HFF-Myc (cell line): ENCODE results near the gene HOXD10.

Experiments used
- DNase-seq: peaks from one replicate; pipeline ENCODE4 v3.0.0-alpha.2; 2011; ENCODE audit warnings: low read depth; ENCODE audit errors: extremely low read depth
- H3K4me3 ChIP-seq: replicated peaks from 2 replicates; pipeline ENCODE4 v1.5.1; 2011; ENCODE audit warnings: low read depth, mild to moderate bottlenecking, control low read depth, low read length
- CTCF ChIP-seq: IDR thresholded peaks from 2 replicates; pipeline ENCODE4 v1.5.1; 2012; ENCODE audit warnings: mild to moderate bottlenecking, low read depth, low read length, control low read depth; ENCODE audit errors: missing control alignments

The HOXD10 gene

GRCh38 chr2:176110415-176111308 lies 5.9 kb upstream of the HOXD10 start:
- no peak for DNase-seq
- no peak for TF ChIP-seq CTCF
- no peak overlapping the region for H3K4me3 ChIP-seq

DNA sequence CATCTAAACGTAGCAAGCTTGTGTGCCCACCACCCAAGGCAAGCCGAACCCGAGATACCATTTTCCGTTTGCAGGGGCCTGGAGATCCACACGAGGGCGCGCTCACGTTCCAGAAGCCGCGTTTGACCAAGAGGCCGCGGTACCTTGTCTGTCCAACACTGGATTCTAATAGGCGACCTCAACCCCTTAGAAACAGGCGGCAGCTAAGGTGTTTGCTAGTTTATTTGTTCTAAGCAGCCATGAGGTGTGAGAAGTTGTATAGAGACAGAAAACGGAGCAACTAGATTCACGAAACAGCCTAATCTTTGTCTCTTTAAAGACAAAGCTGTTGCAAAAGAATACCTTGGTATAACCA lies 5.3 kb upstream of the HOXD10 start:
- DNase-seq: no peak
- TF ChIP-seq CTCF: peak; percentile 12
- H3K4me3 ChIP-seq: no peak overlapping the region

- H3K4me3 ChIP-seq: no peak overlapping the region
- no peak for TF ChIP-seq CTCF
- no peak for DNase-seq
Observed at GRCh38 chr2:176111846-176112374, 4.7 kb upstream of the HOXD10 start.

- no peak overlapping the region for H3K4me3 ChIP-seq
- TF ChIP-seq CTCF: no peak
- DNase-seq: no peak
Observed at GRCh38 chr2:176112375-176113302, 3.9 kb upstream of the HOXD10 start.

- H3K4me3 ChIP-seq: no peak overlapping the region
- DNase-seq: no peak
- TF ChIP-seq CTCF: no peak
Observed at GRCh38 chr2:176114120-176114929, 2.3 kb upstream of the HOXD10 start.
